OCI-LY7 (cell line): ENCODE data around the gene PCYT1A.
"Not testable (repeated sequence)": the region's sequence is repeated elsewhere in the genome, so short reads cannot be mapped to it uniquely, and the experiment has no call there.

Experiments
- EZH2phosphoT487 ChIP-seq: fragments of 200-600 bp; sonication (generic); IDR thresholded peaks from 2 replicates; pipeline ENCODE4 v1.6.1; 2018; ENCODE audit warnings: low read depth, borderline replicate concordance, mild to moderate bottlenecking, mixed run types, antibody characterized with exemption, low read length, moderate library complexity, mixed read lengths
- TF ChIP-seq, protein P1 (sequence below): fragments of 200-600 bp; sonication (generic); conservative IDR thresholded peaks from 2 replicates; pipeline ENCODE4 v1.5.1; 2014; ENCODE audit warnings: mild to moderate bottlenecking, antibody characterized with exemption, low read length, moderate library complexity, mixed read lengths

DNA sequence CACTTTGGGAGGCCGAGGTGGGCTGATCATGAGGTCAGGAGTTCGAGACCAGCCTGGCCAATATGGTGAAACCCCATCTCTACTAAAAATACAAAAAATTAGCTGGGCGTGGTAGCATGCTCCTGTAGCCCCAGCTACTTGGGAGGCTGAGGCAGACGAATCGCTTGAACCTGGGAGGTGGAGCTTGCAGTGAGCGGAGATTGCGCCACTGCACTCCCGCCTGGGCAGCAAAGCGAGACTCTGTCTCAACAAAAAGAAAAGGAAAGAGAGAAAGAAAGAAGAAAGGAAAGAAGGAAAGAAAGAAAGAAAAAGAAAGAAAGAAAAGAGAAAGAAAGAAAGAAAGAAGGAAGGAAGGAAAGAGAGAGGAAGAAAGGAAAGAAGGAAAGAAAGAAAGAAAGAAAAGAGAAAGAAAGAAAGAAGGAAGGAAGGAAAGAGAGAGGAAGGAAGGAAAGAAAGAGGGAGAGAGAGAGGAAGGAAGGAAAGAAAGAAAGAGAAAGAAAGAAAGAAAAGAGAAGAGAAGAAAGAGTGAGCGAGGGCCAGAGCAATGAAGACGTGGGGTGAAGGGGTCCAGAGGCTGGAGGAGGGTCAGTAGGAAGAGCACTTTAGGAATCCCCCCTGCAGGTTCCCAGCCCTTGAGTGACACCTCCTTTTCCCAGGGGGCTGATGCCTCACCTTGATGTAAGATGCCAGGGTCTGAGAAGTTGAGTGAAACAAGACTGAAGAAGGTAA, 77.4 kb downstream of the PCYT1A start:
- TF ChIP-seq, protein P1, sequence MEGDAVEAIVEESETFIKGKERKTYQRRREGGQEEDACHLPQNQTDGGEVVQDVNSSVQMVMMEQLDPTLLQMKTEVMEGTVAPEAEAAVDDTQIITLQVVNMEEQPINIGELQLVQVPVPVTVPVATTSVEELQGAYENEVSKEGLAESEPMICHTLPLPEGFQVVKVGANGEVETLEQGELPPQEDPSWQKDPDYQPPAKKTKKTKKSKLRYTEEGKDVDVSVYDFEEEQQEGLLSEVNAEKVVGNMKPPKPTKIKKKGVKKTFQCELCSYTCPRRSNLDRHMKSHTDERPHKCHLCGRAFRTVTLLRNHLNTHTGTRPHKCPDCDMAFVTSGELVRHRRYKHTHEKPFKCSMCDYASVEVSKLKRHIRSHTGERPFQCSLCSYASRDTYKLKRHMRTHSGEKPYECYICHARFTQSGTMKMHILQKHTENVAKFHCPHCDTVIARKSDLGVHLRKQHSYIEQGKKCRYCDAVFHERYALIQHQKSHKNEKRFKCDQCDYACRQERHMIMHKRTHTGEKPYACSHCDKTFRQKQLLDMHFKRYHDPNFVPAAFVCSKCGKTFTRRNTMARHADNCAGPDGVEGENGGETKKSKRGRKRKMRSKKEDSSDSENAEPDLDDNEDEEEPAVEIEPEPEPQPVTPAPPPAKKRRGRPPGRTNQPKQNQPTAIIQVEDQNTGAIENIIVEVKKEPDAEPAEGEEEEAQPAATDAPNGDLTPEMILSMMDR = not testable (repeated sequence)
- TF ChIP-seq EZH2phosphoT487 = not testable (repeated sequence)
